SK-N-SH (cell line): ENCODE measurements around the gene SLC25A41. TPM values are rescaled to one million over a fixed set of nuclear protein-coding genes. Genes with fewer than 3 reads are reported as not detected.

ENCODE experiments used
- CTCF ChIA-PET: fragments of 300-600, 350-600 bp; formaldehyde crosslinking; extraction: SDS; loops from one replicate; lab custom pipeline; 2021; lab: Yijun Ruan, JAX
- POLR2A ChIA-PET: fragments of 350-600 bp; sonication (Branson Sonifier 250); formaldehyde crosslinking; extraction: SDS; loops from one replicate; lab custom pipeline; 2020; ENCODE audit warnings: antibody characterized with exemption, inconsistent platforms; lab: Yijun Ruan, JAX
- DNase-seq: peaks from one replicate; pipeline ENCODE4 v3.0.0; 2012
- H2AFZ ChIP-seq: fragments of 200-600 bp; sonication (generic); 2 replicates; pipeline ENCODE4 v1.8.1; 2016; ENCODE audit warnings: antibody characterized with exemption, mild to moderate bottlenecking, low read depth
- H3F3A ChIP-seq: fragments of 200-600 bp; sonication (generic); replicated peaks from 2 replicates; pipeline ENCODE3; 2016; ENCODE audit warnings: antibody characterized with exemption, mild to moderate bottlenecking; ENCODE audit not compliant: insufficient read depth
- H3K27ac ChIP-seq, 2 experiments: fragments of 200-500 bp in 1 of 2; fragments of 200-600 bp in 1 of 2; sonication (Bioruptor generic) in 1 of 2; sonication (generic), shearing (Covaris generic) in 1 of 2; 2 replicates each; pipeline versions ENCODE4 v1.5.1 to v1.6.1; 2014 to 2016; ENCODE audit warnings: low read depth in 2 of 2, inconsistent platforms in 1 of 2, low read length in 1 of 2, mild to moderate bottlenecking in 1 of 2, mixed read lengths in 1 of 2
- H3K27me3 ChIP-seq: fragments of 200-600 bp; sonication (generic), shearing (Covaris generic); 2 replicates; pipeline ENCODE4 v1.6.1; 2016; ENCODE audit warnings: mixed run types; ENCODE audit not compliant: insufficient read depth
- H3K36me3 ChIP-seq, 2 experiments: fragments of 200-500 bp in 1 of 2; fragments of 200-600 bp in 1 of 2; sonication (Bioruptor generic) in 1 of 2; sonication (generic) in 1 of 2; replicated peaks in 1 of 2; 2 replicates each; pipeline versions ENCODE3 to v1.5.1; 2014 to 2016; ENCODE audit warnings: low read length in 1 of 2, mild to moderate bottlenecking in 1 of 2; ENCODE audit not compliant: insufficient read depth in 2 of 2, control insufficient read depth in 1 of 2
- H3K4me1 ChIP-seq, 2 experiments: fragments of 200-500 bp in 1 of 2; fragments of 200-600 bp in 1 of 2; sonication (Bioruptor generic) in 1 of 2; sonication (generic), shearing (Covaris generic) in 1 of 2; 2 replicates each; pipeline versions ENCODE4 v1.5.1 to v1.6.1; 2014 to 2016; ENCODE audit warnings: low read depth in 1 of 2, low read length in 1 of 2, mixed run types in 1 of 2; ENCODE audit not compliant: insufficient read depth in 2 of 2, control insufficient read depth in 1 of 2
- H3K4me2 ChIP-seq: fragments of 200-600 bp; sonication (generic), shearing (Covaris generic); 2 replicates; pipeline ENCODE4 v1.6.1; 2017; ENCODE audit warnings: mixed run types
- H3K4me3 ChIP-seq, 2 experiments: fragments of 200-500 bp in 1 of 2; fragments of 200-600 bp in 1 of 2; sonication (Bioruptor generic) in 1 of 2; sonication (generic), shearing (Covaris generic) in 1 of 2; 2 replicates each; pipeline versions ENCODE4 v1.5.1 to v1.8.1; 2014 to 2016; ENCODE audit warnings: low read depth in 2 of 2, inconsistent platforms in 1 of 2, low read length in 1 of 2, mild to moderate bottlenecking in 1 of 2, mixed read lengths in 1 of 2, moderate library complexity in 1 of 2
- H3K79me2 ChIP-seq: fragments of 200-600 bp; sonication (generic); 2 replicates; pipeline ENCODE4 v1.8.1; 2017; ENCODE audit warnings: mild to moderate bottlenecking; ENCODE audit not compliant: insufficient read depth
- H3K9ac ChIP-seq: fragments of 200-600 bp; sonication (generic); 2 replicates; pipeline ENCODE4 v1.6.1; 2017; ENCODE audit warnings: mixed run types
- H3K9me2 ChIP-seq: fragments of 200-600 bp; sonication (generic); 2 replicates; pipeline ENCODE4 v1.6.1; 2017; ENCODE audit warnings: mixed run types
- H3K9me3 ChIP-seq: fragments of 200-600 bp; sonication (generic); 2 replicates; pipeline ENCODE4 v1.6.1; 2017; ENCODE audit warnings: mixed run types, mild to moderate bottlenecking, moderate library complexity
- H4K20me1 ChIP-seq: fragments of 200-600 bp; sonication (generic); 2 replicates; pipeline ENCODE4 v1.6.1; 2017; ENCODE audit warnings: mild to moderate bottlenecking, mixed run types; ENCODE audit not compliant: insufficient read depth
- CHD2 ChIP-seq: fragments of 150-350 bp; IDR thresholded peaks from 2 replicates; pipeline ENCODE4 v1.6.1; 2018; ENCODE audit warnings: low read length; ENCODE audit not compliant: partially characterized antibody
- ELF1 ChIP-seq: IDR thresholded peaks from 2 replicates; pipeline ENCODE4 v1.4.0; 2012
- EP300 ChIP-seq, 2 experiments: IDR thresholded peaks; 2 replicates each; pipeline versions ENCODE4 v1.4.0 to v1.6.1; 2012; ENCODE audit warnings: borderline replicate concordance in 1 of 2, low read depth in 1 of 2, low read length in 1 of 2
- FOXJ3 ChIP-seq: sonication (generic); formaldehyde crosslinking; IDR thresholded peaks from 2 replicates; pipeline ENCODE4 v1.5.1; 2020; ENCODE audit warnings: mild to moderate bottlenecking, missing genetic modification reagents
- GATA2 ChIP-seq: sonication (generic); formaldehyde crosslinking; IDR thresholded peaks from 2 replicates; pipeline ENCODE4 v1.5.0; 2020; ENCODE audit warnings: mild to moderate bottlenecking, missing genetic modification reagents
- JUND ChIP-seq: IDR thresholded peaks from 2 replicates; pipeline ENCODE4 v1.4.0; 2012
- MEF2A ChIP-seq: IDR thresholded peaks from 2 replicates; pipeline ENCODE4 v1.4.0; 2012; ENCODE audit warnings: low read depth, borderline replicate concordance
- POLR2AphosphoS5 ChIP-seq: IDR thresholded peaks from 2 replicates; pipeline ENCODE4 v1.6.1; 2012; ENCODE audit warnings: low read depth, low read length
- RAD21 ChIP-seq: IDR thresholded peaks from 2 replicates; pipeline ENCODE4 v1.6.1; 2012; ENCODE audit warnings: mild to moderate bottlenecking, low read length
- REST ChIP-seq: IDR thresholded peaks from 2 replicates; pipeline ENCODE4 v1.6.1; 2012; ENCODE audit warnings: mild to moderate bottlenecking, low read depth, low read length, moderate library complexity
- RFX5 ChIP-seq: IDR thresholded peaks from 2 replicates; pipeline ENCODE4 v1.6.1; 2012; ENCODE audit warnings: mild to moderate bottlenecking, improper control_type of control experiment, low read length
- SIN3A ChIP-seq: IDR thresholded peaks from 2 replicates; pipeline ENCODE4 v1.6.1; 2012; ENCODE audit warnings: low read depth, mild to moderate bottlenecking, low read length, moderate library complexity, borderline replicate concordance
- SMC3 ChIP-seq: IDR thresholded peaks from 2 replicates; pipeline ENCODE4 v1.6.1; 2012; ENCODE audit warnings: low read depth, low read length, improper control_type of control experiment
- TAF1 ChIP-seq: IDR thresholded peaks from 2 replicates; pipeline ENCODE4 v1.6.1; 2012; ENCODE audit warnings: low read depth, mild to moderate bottlenecking, low read length, moderate library complexity, borderline replicate concordance
- YY1 ChIP-seq: IDR thresholded peaks from 2 replicates; pipeline ENCODE4 v1.4.0; 2012; ENCODE audit warnings: low read depth, mild to moderate bottlenecking
- ZBTB33 ChIP-seq: IDR thresholded peaks from 2 replicates; pipeline ENCODE4 v1.4.0; 2012; ENCODE audit warnings: low read depth, borderline replicate concordance
- WGBS: methylation state at CpG from one replicate; pipeline ENCODE4 v1.1.6; 2017; ENCODE audit warnings: low lambda C conversion rate; 5-methylcytosine and 5-hydroxymethylcytosine counted together
- polyA plus RNA-seq, 3 experiments: library from polyadenylated mRNA; depleted of rRNA; stranded (reverse); fragments of >200 nt; gene quantifications; 2 replicates each; pipeline ENCODE4 v1.2.3, GENCODE V29; 2012
- TF ChIP-seq, protein P1 (sequence below): IDR thresholded peaks from 2 replicates; pipeline ENCODE4; 2012
- TF ChIP-seq, protein P2 (sequence below): IDR thresholded peaks from 2 replicates; pipeline ENCODE4 v1.4.0; 2012; ENCODE audit warnings: low read depth, borderline replicate concordance

SLC25A41 gene
- polyA plus RNA-seq, 1 of the 3 experiments (the other 2 are of a cell fraction) = 0.12 TPM

- no peak overlapping the region for H3K4me3 ChIP-seq
- H3K4me1 ChIP-seq = no peaks in the 10 kb centered on the region
- ChIA-PET POLR2A (no interaction called here), CTCF (no interaction called here)
- no peaks in the 10 kb centered on the region for H3K9me3 ChIP-seq
- no peaks in the 10 kb centered on the region for H3K79me2 ChIP-seq
- no peaks in the 10 kb centered on the region for H3K9me2 ChIP-seq
- no peaks in the 10 kb centered on the region for H4K20me1 ChIP-seq
- no peak for TF ChIP-seq SMC3
- no peak for TF ChIP-seq TAF1
- TF ChIP-seq YY1 = no peak
- no peak for TF ChIP-seq CHD2
- TF ChIP-seq RFX5 = no peak
- no peak for TF ChIP-seq RAD21
- TF ChIP-seq FOXJ3 (CRISPR knock-in tag) = no peak
- TF ChIP-seq, protein P1, sequence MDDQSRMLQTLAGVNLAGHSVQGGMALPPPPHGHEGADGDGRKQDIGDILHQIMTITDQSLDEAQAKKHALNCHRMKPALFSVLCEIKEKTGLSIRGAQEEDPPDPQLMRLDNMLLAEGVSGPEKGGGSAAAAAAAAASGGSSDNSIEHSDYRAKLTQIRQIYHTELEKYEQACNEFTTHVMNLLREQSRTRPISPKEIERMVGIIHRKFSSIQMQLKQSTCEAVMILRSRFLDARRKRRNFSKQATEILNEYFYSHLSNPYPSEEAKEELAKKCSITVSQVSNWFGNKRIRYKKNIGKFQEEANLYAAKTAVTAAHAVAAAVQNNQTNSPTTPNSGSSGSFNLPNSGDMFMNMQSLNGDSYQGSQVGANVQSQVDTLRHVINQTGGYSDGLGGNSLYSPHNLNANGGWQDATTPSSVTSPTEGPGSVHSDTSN = no peak
- TF ChIP-seq ZBTB33 = no peak
- no peak for TF ChIP-seq JUND
- no peak for TF ChIP-seq MEF2A
- no peak for TF ChIP-seq EP300 (IDR thresholded peaks at IDR 0.05; ENCODE audit: borderline replicate concordance in 1 of 2, low read depth in 1 of 2, low read length in 1 of 2)
- no peak for TF ChIP-seq ELF1
- no peak for TF ChIP-seq POLR2AphosphoS5
- no peak for TF ChIP-seq REST
- no peak for TF ChIP-seq SIN3A
- TF ChIP-seq, protein P2, sequence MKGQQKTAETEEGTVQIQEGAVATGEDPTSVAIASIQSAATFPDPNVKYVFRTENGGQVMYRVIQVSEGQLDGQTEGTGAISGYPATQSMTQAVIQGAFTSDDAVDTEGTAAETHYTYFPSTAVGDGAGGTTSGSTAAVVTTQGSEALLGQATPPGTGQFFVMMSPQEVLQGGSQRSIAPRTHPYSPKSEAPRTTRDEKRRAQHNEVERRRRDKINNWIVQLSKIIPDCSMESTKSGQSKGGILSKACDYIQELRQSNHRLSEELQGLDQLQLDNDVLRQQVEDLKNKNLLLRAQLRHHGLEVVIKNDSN = no peak
- TF ChIP-seq GATA2 (CRISPR knock-in tag) = no peak
- H3K36me3 ChIP-seq = no peaks in the 10 kb centered on the region
- no peak overlapping the region for H3K4me2 ChIP-seq
- H3K27me3 ChIP-seq = no peaks in the 10 kb centered on the region
- H2AFZ ChIP-seq = no peak overlapping the region
- no peak overlapping the region for H3K27ac ChIP-seq
- DNase-seq = no peak
- H3K9ac ChIP-seq = no peak overlapping the region
- 60% methylated on average over 11 of the region's 11 CpGs for WGBS
- H3F3A ChIP-seq = no peaks in the 10 kb centered on the region
Observed at GRCh38 chr19:6431891-6432290, 1.7 kb downstream of the SLC25A41 start.
